ENCODE measurements around the gene OSM.

Gene OSM

GRCh38 chr22:30272781-30273601 lies 6.3 kb upstream of the OSM start:
- no peak for TF ChIP-seq GATA3 (IDR thresholded peaks at IDR 0.05; ENCODE audit: low read depth, low read length)
- TF ChIP-seq GATA2 (IDR thresholded peaks at IDR 0.05; ENCODE audit: low read depth, low read length) = no peak

GRCh38 chr22:30270832-30271231 lies 4.2 kb upstream of the OSM start:
- no peak for TF ChIP-seq GATA2 (IDR thresholded peaks at IDR 0.05; ENCODE audit: low read depth, low read length)
- no peak for TF ChIP-seq GATA3 (IDR thresholded peaks at IDR 0.05; ENCODE audit: low read depth, low read length)

DNA sequence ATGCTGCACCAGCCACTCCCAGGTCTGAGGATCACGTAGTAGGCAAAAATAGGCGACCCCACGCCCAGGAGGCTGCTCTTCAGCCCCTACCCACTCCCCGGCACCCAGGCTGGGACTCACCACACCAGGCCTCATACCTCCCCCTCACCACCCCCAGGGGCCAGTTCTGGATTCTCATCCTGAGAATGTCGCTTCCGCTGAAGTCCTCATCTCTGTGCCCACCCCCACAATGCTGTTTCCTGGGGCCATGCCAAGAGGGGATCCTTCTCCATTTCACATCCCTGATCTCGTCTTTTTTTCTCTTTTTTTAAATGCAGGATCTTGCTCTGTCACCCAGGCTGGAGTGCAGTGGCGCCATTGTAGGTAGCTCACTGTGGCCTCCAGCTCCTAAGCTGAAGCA lies 1.7 kb upstream of the OSM start:
- TF ChIP-seq GATA2 (IDR thresholded peaks at IDR 0.05; ENCODE audit: low read depth, low read length) (no peak), GATA3 (IDR thresholded peaks at IDR 0.05; ENCODE audit: low read depth, low read length) (no peak)

- TF ChIP-seq GATA3 (IDR thresholded peaks at IDR 0.05; ENCODE audit: low read depth, low read length) = no peak
- TF ChIP-seq GATA2 (IDR thresholded peaks at IDR 0.05; ENCODE audit: low read depth, low read length) = no peak
These were observed 991 bp upstream of the OSM start for GRCh38 chr22:30267382-30268302.

DNA sequence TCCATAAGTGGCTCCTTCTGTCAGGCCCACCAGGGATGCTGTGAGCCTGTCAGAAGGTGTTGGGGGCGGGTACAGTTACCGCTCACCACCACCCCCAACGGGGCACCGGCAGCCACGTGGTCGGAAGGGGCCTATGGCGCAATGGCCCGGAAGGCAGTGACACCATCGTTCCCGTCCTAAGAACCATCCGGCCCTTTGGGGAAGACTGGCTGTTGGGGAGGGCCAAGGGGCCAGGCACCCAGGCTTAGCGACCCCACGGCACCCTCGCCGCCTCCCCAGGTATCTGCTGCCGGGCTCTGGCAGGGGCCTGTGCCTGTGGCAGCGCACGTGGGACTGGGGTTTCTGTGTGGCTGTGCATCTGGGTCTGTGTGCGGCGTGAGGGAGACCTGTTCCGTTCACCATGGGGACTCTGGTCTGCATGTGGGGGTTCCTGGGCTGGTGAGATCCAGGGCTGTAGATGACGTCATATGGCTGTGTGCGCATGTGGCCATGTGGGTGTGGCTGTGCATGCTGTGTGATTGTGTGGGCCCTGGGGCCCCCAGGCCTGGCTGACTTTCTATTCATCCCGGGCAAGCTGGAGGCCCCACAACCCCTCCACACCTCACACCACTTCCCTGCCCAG lies 717 bp downstream of the OSM start:
- TF ChIP-seq GATA3 (IDR thresholded peaks at IDR 0.05; ENCODE audit: low read depth, low read length) (no peak), GATA2 (IDR thresholded peaks at IDR 0.05; ENCODE audit: low read depth, low read length) (no peak)

DNA sequence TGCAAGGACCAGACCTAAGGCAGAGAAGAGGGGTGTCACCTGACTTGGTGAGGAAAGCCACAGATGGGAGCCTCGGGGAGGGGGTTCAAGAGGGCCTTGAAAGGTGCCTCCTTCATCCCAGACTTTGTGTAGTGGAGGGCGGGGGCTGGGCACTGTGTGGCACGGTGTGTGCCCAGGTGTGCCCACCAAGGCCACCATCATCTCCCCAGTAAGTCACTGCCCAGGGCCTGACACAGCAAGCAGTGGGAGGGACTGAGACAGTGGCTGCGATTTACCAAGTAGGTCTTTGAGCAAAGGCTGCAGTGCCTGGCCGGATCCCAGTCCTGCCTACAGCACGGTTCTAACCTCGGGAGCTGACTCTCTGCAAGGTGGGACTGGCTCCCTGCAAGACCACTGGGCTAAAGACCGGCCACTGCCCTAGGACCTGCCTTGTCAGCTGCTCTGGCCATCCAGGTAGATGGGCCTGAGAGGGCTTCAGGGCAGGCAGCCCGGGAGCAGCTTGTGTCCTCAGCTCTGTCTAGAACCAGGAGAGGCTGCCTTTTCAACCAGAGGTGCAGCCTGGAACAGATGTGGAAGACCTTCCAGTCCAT lies 1.4 kb downstream of the OSM start:
- TF ChIP-seq GATA2 (IDR thresholded peaks at IDR 0.05; ENCODE audit: low read depth, low read length) (no peak), GATA3 (IDR thresholded peaks at IDR 0.05; ENCODE audit: low read depth, low read length) (no peak)

GRCh38 chr22:30263883-30264282 lies 2.8 kb downstream of the OSM start:
- TF ChIP-seq GATA2 (IDR thresholded peaks at IDR 0.05; ENCODE audit: low read depth, low read length) (no peak), GATA3 (IDR thresholded peaks at IDR 0.05; ENCODE audit: low read depth, low read length) (no peak)

DNA sequence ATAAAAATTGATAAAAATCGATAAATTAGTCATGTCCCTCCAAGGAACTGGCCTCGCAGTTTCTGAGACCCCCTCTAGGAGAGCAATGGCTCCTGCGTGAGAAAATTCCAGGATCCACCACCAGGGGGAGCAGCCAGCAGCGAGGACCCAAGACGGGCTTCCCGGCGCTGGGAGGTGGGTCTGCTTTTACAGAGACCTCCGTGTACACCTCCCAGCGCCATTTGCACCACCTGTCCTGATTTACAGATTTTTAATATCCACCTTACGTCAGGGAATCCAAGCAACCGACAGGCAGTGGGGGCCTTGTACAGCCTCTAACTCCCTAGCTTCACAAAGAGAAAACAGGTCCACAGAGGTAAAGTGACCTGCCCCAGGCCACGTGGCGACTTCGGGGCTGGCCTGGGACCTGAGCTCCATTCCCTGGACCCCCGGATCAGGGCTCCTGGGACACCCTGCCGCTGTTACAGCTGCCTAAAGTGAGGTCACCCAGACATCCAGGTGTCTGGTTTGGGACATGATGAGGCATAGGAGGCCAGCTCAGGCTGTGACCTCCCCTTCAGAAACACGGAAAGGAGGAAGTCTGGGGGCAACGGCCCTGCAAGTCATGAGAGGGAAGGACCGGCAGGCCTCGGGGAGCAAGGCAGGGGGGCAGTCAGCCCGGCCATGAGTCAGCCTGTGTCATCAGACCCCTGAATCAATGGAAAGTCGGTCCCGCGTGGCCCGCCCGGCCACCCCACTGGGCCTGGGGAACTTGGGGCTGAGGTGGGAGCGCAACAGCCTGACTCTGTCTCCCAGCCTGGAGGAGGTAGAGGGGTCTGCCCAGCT lies 3.5 kb downstream of the OSM start:
- TF ChIP-seq GATA2 (IDR thresholded peaks at IDR 0.05; ENCODE audit: low read depth, low read length) (no peak), GATA3 (IDR thresholded peaks at IDR 0.05; ENCODE audit: low read depth, low read length) (no peak)

GRCh38 chr22:30262112-30262511 lies 4.5 kb downstream of the OSM start:
- no peak for TF ChIP-seq GATA3 (IDR thresholded peaks at IDR 0.05; ENCODE audit: low read depth, low read length)
- TF ChIP-seq GATA2 (IDR thresholded peaks at IDR 0.05; ENCODE audit: low read depth, low read length) = no peak

DNA sequence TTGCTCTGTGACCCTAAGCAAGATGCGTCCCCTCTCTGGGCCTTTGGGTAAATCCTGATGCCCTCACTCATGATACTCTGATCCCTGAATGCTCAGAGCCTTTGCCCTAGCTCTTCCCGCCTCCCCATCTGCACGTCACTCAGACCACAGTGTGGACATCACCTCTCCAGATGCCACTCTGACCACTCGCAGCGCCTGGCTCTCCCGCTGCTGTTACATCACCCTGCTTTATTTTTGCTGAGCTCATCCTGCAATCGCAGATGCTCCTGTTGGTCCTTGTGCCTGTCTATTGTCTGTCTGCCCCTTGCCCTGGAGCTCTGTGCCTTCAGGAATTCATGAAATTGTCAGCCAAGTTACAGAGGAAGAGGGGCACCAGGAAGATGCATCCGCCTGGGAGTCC lies 5.5 kb downstream of the OSM start:
- TF ChIP-seq GATA2 (IDR thresholded peaks at IDR 0.05; ENCODE audit: low read depth, low read length) (no peak), GATA3 (IDR thresholded peaks at IDR 0.05; ENCODE audit: low read depth, low read length) (no peak)

- TF ChIP-seq GATA2 (IDR thresholded peaks at IDR 0.05; ENCODE audit: low read depth, low read length) = no peak
These were observed 6.0 kb downstream of the OSM start for GRCh38 chr22:30260682-30261081.

DNA sequence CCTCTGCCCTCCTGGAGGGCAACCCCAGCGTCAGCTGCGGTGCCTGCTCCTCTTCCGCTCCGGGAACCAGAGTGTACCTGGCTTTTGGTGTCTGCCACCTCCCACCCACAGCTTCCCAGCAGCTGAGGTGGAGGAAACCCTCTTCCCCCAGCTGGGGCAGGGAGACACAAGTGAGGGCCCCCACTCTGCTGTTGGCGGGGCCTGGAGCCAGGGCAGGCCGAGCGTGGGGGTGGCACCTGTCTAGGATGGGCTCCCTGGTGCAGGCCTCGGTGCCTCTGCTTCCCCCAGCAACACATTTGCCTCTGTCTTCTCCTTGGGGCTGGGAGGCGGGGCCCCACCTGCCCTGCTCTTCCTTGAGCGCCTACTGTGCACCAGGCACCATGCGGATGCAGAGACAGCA lies 6.4 kb downstream of the OSM start:
- TF ChIP-seq GATA2 (IDR thresholded peaks at IDR 0.05; ENCODE audit: low read depth, low read length) (no peak), GATA3 (IDR thresholded peaks at IDR 0.05; ENCODE audit: low read depth, low read length) (no peak)

DNA sequence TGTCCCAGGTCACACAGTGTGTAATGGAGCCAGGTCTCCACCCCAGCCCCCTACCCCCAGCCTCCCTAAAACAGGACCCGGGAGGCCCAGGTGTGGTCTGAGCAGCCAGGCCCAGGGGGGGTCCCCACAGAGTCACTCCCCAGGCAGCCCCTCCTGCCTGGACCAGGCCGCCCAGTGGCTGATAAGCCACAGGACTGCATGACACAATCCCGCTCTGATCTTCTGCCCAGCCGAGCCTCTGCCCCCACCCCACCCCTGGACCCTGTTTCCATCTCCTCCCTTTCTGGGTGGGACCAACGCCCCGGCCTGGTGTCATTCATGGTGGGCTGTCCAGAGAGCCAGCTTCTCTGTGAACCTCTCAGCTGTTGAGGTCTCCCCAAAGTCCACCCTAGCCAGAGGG lies 12.3 kb downstream of the OSM start:
- TF ChIP-seq GATA2 (IDR thresholded peaks at IDR 0.05; ENCODE audit: low read depth, low read length) (no peak), GATA3 (IDR thresholded peaks at IDR 0.05; ENCODE audit: low read depth, low read length) (no peak)
